NCI-H510A (cell line): ENCODE data around the gene AGBL3.

Experiments used
- DNase-seq: peaks from one replicate; lab custom pipeline; 2025; lab: John Stamatoyannopoulos, UW

The AGBL3 gene

DNA sequence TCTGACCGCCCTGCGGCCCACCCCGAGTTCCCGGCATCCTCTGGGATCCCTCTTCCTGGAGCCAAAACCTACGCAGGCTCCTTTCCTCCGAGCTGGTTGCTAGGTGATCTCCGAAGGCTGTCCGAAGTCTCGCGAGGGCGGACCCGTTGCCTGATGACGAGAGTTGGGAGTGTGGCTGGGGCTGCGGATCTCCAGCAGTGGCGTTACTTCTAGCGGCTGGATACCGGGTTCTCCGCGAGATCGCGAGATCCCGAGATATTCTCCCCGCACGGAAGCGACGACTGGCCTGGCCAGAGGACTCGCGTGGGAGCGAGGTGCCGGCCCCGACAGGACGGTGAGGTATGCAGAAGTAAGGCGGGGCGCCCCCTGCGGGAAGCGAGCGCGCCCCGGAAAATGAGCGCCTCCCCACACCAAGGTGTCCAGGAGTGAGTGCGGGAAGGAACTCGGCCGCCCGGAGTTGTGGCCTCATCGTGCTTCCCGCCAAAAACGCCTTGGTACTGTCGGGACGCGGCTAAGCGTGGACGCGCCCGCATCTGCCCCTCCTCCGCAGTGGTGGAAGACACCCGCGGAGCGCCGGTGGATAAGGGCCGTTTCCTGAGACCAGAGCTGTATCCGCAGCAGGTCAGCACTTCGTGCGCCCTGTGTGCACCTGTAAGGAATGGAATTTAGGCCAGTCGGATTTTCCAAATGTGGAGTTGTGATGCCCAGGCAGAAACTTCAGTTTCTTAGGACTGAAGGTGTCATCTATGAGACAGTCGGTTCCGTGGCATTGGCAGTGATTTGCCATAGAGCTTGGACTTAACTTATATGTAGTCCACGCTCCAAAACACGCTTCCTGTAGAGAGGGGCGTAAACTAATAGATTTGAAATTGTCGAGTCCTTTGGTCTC lies at the start of gene AGBL3:
Gene AGBL3, plus strand, starts transcription at position 146 of the 889 bp plus-strand sequence. CDS start 1,426 bp downstream, outside the sequence.
- DNase-seq = peak; percentile 80

GRCh38 chr7:134936893-134937510 lies 49.3 kb upstream of the AGBL3 start:
- DNase-seq = no peak

DNA sequence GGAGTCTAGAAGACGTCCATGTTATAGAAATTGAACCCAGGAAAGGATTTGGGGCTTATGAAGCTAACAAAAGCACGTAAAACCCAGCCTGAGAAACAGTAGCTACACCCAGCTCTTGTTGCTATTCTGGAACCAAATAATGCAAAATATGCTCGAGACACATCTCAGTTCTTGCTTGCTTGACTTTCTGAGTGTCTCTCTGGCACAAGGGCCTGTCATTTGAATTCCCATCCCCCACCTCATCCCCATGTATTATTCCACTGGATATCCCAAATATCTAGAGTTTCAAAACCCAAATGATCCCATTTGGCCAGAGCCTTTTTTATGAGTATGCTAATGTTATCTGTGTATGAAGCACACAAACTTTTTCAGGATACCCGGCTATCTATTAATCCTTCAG lies 48.2 kb upstream of the AGBL3 start:
- DNase-seq = no peak

- DNase-seq = no peak
Observed at GRCh38 chr7:134939136-134939535, 47.2 kb upstream of the AGBL3 start.

GRCh38 chr7:134940729-134941128 lies 45.6 kb upstream of the AGBL3 start:
- DNase-seq = no peak

GRCh38 chr7:134941185-134941900 lies 45.0 kb upstream of the AGBL3 start:
- no peak for DNase-seq

- no peak for DNase-seq
Observed at GRCh38 chr7:134941952-134942351, 44.4 kb upstream of the AGBL3 start.

DNA sequence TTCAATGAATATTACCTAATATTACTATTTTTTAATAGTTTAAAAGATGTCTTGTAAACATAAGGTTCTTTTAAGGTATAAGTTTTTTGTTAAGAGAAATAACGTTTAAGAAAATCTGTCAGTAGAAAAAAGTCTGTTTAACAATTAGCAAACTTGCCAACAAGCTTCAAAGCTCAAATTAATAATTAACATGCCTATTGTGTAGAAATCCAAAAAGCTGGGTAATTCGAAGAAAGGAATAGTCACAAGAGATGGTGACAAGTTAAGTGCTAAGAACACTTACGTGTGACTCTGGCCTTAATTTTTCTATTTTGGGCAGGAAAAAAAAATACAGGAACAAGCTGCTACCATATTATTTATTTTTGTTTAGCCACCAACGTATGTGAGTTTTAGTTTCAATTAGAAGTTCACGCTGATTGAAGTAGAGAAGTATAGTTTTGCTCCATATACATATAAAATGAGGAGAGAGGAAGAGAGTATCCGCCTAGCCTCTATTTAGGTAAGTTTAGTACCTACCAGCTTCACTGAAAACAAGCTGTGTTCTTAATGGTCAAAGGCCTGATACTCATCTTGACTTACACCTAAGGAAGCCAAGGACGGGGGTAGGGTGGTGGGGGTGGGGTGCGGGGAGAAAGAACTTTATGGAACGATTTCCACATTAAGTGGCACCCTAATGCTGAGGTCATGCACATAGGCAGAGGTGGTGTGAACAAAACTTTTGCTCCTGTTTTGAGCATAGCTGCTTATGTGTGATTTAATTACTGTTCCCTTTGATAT lies 43.4 kb upstream of the AGBL3 start:
- DNase-seq = no peak

DNA sequence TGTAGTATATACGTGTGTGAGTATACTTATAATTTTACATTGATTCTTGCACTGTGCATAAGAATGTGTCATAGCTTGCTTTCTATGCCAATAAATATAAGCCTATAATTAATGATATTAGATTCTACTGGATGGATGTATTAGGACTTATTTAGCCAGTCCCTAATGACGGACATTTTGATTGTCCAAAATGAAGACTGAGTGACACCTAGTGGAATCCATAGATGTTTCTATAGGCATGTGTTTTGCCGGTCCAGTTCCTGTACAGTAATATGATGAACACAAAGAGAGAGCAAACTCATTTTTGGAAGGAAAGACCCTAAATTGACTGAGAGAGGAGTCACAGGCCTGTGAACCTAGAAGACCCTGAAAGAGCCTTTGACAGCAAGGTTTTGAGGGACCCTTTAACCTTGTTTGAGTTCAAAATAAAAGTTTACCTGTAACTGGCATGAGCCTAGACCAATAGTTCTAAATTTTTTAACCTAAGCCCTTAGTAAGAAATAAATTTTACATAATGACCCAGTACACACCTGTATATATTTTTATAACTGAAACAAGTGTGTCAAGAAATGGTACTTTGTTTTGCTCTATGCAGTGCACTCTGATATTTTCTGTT lies 42.4 kb upstream of the AGBL3 start:
- no peak for DNase-seq

DNA sequence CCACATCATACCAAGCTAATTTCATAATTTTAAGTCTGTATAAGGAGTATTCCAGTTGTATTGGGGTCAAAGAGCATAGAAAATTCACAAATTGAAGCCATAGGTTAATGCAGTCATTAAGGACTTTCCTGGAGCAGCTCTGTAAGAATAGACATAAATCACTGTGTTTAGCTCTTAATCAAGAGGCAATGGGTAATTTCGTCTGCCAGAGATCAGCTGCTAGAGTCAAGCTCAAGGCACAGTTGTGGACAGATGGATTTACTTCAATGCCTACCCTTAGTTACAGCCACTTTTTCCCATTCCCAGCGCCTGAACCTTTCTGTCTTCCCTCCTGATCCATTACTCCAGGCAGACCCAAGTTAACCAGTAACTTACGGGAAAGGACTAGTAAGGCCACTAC lies 40.6 kb upstream of the AGBL3 start:
- no peak for DNase-seq

DNA sequence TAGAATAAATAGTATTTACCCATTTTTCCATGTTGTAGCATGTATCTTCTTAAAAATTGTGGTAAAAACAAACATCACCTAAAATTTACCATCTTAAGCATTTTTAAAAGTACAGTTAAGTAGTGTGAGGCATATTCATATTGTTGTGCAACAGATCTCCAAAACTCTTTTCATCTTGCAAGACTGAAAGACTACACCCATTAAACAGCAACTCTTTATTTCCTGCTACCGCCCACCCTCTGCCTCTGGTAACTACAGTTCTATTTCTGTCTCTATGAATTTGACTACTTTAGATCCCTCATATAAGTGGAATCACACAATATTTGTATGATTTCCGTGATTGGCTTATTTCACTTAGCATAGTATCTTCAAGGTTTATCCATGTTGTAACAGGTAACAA lies 40.0 kb upstream of the AGBL3 start:
- no peak for DNase-seq

GRCh38 chr7:134947329-134947728 lies 39.0 kb upstream of the AGBL3 start:
- no peak for DNase-seq

DNA sequence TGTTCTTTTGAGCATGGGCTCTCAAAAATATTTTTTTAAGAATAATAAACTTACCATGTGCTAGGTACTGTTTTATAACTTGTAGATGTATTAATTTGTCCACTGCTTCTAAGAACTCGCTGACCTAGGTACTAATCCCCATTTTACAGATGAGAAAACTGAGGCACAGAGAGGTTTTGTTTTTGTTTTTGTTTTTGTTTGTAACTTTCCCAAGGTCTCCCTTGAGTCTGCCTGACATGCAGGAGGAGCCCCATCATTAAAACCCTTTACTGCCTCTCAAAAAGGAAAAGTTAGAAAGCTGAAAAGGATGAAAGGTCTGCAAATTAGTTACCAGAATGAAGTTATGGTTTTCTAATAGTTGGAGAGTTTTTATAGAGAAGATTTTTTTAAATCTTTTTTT lies 38.5 kb upstream of the AGBL3 start:
- no peak for DNase-seq

DNA sequence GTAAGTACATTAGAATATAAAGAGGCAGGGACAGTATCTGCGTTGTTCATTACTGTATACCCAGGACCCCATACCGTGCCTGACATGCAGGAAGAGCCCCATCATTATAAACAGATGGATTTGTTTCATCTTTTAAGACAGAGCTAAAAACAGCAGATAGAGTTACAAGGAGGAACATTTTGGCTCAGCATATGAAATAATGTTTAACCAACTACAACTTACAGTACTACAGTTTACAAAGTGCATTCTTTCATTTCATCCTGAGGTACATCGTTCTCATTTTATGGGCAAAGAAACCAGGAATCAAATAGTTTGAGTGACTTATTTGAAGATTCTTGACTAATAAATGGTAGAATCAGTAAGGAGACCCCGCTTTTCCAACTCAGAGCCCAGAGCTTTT lies 38.1 kb upstream of the AGBL3 start:
- DNase-seq = no peak

GRCh38 chr7:134948736-134949135 lies 37.6 kb upstream of the AGBL3 start:
- no peak for DNase-seq

GRCh38 chr7:134949171-134949570 lies 37.1 kb upstream of the AGBL3 start:
- DNase-seq = no peak

GRCh38 chr7:134954197-134955082 lies 31.9 kb upstream of the AGBL3 start:
- no peak for DNase-seq

DNA sequence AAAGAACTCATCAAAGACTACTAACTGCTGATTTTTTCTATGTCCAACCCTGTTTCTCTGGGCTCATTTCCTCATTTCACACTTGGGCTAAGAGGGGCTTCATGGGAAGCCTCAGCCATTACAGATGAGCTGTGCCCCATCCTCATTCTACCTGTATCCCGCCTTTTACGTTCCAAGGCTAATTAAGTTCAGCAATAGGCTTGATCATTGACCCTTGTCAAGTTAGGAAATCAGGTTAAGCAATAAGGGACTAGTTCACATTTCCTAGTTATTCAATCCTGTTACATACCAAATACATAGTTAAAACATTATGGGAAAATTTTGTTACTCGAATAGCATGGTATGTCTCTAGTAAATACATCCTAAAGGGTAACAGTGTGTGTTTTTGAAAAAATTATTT lies 29.3 kb upstream of the AGBL3 start:
- DNase-seq = no peak

DNA sequence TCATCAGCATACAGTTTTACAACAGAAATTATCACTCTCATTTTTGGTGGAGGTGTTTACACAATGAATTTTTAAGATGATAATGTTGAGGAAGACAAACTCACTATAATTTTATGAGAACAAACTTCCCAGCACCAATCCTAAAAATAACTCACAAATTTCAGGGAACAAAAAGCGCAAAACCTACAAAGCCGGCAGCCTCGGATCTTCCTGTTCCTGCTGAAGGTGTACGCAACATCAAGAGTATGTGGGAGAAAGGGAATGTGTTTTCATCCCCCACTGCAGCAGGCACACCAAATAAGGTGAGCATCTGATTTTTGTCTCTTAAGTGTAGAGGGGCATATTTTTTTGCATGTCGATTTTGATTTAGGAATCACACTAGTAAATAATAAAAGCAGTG lies 26.5 kb upstream of the AGBL3 start:
- no peak for DNase-seq

DNA sequence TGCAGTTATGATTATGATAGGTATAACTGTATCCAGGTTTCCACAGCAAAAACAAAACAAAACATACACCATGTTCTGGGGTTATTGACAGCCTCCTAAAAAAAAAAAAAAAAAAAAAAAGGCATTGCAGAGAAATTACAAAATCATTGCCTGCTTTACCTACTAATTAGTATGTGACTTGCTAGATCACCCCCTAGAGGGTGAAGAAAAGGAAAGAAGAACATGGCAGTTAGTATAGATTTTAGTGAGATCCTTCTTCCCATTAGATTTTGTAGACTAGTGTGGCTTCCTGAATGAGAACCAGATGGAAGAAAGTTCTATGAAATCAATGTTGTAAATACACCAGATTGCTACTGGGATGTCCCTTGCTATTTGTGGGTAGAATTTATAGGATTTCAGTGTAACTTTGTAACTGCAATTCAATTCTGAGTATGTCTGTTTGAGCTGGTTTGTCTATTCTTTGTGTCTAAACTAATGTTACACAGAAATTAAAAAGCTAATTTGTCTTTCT lies 24.0 kb upstream of the AGBL3 start:
- no peak for DNase-seq
